ENCODE data around the gene TDRD3. TPM values are rescaled to one million over a fixed set of nuclear protein-coding genes. Genes with fewer than 3 reads are reported as not detected.

The TDRD3 gene
- total RNA-seq, 1 donor from 2014 or later, result 22.5 TPM

DNA sequence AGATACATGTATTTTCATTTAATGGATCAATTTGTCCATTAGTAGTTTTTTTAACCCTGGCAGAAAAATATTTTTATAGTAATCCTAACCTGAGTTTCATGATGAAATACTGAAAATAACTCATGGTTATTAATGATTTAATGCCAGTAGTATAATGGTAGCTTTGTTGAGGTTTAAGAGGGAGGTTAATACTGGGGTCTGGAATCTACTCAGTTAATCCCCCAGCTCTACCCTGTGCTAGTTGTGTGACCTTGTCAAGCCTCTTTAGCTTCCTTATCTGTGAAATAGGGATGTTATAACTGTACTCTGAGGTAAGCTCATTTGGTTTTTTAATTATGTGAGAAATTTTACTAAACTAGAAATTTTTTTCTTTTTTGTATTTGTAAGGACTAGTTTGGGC is 122.5 kb downstream of the TDRD3 start:
- H3K4me3 Mint-ChIP-seq, result no peak overlapping the region
- no peaks in the 10 kb centered on the region for H3K4me1 Mint-ChIP-seq
- no peak for DNase-seq
- intact Hi-C loops (cut with micrococcal nuclease), result no loop called here
- H3K36me3 Mint-ChIP-seq (ENCODE audit: low read depth), result peaks cover 40% of the 10 kb centered on the region
- H3K27ac Mint-ChIP-seq, result no peak overlapping the region
- H3K9me3 Mint-ChIP-seq, result no peaks in the 10 kb centered on the region
- H3K27me3 Mint-ChIP-seq, result no peaks in the 10 kb centered on the region
- no peak for ATAC-seq (ENCODE audit: low read depth)
- POLR2A ChIA-PET, result no interaction called here
- TF ChIP-seq, protein P1, sequence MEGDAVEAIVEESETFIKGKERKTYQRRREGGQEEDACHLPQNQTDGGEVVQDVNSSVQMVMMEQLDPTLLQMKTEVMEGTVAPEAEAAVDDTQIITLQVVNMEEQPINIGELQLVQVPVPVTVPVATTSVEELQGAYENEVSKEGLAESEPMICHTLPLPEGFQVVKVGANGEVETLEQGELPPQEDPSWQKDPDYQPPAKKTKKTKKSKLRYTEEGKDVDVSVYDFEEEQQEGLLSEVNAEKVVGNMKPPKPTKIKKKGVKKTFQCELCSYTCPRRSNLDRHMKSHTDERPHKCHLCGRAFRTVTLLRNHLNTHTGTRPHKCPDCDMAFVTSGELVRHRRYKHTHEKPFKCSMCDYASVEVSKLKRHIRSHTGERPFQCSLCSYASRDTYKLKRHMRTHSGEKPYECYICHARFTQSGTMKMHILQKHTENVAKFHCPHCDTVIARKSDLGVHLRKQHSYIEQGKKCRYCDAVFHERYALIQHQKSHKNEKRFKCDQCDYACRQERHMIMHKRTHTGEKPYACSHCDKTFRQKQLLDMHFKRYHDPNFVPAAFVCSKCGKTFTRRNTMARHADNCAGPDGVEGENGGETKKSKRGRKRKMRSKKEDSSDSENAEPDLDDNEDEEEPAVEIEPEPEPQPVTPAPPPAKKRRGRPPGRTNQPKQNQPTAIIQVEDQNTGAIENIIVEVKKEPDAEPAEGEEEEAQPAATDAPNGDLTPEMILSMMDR (IDR thresholded peaks at IDR 0.05), result no peak
- CTCF ChIA-PET, result no interaction called here

DNA sequence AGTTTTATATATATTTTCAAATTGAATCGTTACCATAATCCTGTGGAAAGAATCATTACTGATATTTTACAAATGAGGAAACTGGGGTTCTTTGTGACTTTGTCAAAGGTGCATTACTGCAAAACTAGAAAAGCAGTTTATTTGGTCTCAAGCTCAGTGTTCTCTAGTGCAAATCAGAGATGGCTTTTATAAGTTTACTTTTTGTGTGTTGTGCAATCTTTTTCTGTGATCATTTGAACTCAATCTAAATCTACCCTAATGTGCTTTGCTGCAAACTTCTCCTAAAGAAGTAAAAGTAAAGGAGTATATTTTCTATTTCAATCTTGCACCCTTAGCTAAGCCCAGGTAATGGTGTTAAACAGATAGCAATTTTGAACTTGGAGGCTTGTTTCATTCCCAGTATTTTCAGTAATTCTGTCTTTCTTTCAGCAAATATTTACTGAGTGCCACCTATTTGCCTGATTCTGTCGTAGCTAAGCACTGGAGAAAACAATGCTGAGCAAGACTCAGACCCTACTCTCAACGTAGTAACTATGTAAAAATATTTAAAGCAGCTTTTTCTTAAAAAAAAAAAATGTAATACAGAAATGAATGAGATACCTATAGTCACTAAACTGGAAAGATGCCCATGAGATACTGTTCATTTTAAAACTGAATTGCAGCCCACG is 124.0 kb downstream of the TDRD3 start:
- Mint-ChIP-seq H3K9me3 (no peaks in the 10 kb centered on the region), H3K36me3 (ENCODE audit: low read depth) (peaks cover 31% of the 10 kb centered on the region), H3K27me3 (no peaks in the 10 kb centered on the region), H3K4me1 (no peaks in the 10 kb centered on the region), H3K4me3 (no peak overlapping the region), H3K27ac (no peak overlapping the region)
- ChIA-PET CTCF (no interaction called here), POLR2A (no interaction called here)
- intact Hi-C loops (cut with micrococcal nuclease), result no loop called here
- no peak for ATAC-seq (ENCODE audit: low read depth)
- DNase-seq, result no peak
- TF ChIP-seq, protein P1 (IDR thresholded peaks at IDR 0.05), result no peak

DNA sequence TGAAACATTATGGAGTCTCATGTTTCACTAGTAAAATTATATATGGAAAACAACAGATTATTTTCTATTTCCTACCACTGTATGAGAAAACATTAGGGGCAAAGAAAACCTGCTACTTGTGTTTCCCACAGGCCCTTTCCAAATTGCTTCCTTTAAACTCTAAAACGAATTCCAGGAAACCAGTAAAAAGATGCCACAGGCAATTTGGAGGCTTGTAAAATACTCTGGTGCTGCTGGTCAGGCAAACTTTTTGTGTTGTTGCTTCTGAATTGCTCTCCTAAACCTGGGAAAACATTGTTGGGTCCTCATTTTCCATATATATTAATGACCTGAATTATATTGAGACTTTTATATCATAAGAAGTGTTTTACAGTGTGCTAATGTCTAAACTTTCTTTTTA is 141.5 kb downstream of the TDRD3 start:
- ChIA-PET CTCF (no interaction called here), POLR2A (no interaction called here)
- TF ChIP-seq, protein P1 (IDR thresholded peaks at IDR 0.05), result no peak
- Mint-ChIP-seq H3K4me1 (no peaks in the 10 kb centered on the region), H3K27ac (no peak overlapping the region), H3K4me3 (no peak overlapping the region), H3K36me3 (ENCODE audit: low read depth) (peaks cover 17% of the 10 kb centered on the region), H3K27me3 (no peaks in the 10 kb centered on the region), H3K9me3 (no peaks in the 10 kb centered on the region)
- intact Hi-C loops (cut with micrococcal nuclease), result no loop called here
- DNase-seq (no peak), ATAC-seq (ENCODE audit: low read depth) (no peak)

DNA sequence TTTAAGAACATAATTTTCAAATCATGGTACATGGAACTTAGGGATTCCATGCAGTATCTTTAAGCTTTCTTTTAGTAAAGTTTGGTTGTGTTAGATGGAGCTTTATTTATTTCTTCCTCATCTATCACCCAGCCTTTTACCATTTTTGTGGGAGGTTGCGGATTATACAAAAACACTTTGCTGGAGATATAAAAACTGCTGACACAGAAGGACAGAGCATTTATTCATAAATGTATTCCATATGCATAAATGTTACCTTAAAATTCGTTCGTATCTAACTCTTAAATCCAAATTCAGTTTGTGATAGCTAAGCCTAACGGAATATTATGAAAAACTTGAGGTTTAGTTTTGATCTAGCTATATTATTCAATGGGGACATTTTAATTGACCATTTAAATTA is 143.3 kb downstream of the TDRD3 start:
- TF ChIP-seq, protein P1 (IDR thresholded peaks at IDR 0.05), result no peak
- ChIA-PET CTCF (no interaction called here), POLR2A (no interaction called here)
- intact Hi-C loops (cut with micrococcal nuclease), result no loop called here
- no peak for DNase-seq
- H3K36me3 Mint-ChIP-seq (ENCODE audit: low read depth), result peaks cover 19% of the 10 kb centered on the region
- H3K27me3 Mint-ChIP-seq, result no peaks in the 10 kb centered on the region
- H3K9me3 Mint-ChIP-seq, result no peaks in the 10 kb centered on the region
- H3K27ac Mint-ChIP-seq, result no peak overlapping the region
- ATAC-seq (ENCODE audit: low read depth), result no peak
- no peaks in the 10 kb centered on the region for H3K4me1 Mint-ChIP-seq
- no peak overlapping the region for H3K4me3 Mint-ChIP-seq

DNA sequence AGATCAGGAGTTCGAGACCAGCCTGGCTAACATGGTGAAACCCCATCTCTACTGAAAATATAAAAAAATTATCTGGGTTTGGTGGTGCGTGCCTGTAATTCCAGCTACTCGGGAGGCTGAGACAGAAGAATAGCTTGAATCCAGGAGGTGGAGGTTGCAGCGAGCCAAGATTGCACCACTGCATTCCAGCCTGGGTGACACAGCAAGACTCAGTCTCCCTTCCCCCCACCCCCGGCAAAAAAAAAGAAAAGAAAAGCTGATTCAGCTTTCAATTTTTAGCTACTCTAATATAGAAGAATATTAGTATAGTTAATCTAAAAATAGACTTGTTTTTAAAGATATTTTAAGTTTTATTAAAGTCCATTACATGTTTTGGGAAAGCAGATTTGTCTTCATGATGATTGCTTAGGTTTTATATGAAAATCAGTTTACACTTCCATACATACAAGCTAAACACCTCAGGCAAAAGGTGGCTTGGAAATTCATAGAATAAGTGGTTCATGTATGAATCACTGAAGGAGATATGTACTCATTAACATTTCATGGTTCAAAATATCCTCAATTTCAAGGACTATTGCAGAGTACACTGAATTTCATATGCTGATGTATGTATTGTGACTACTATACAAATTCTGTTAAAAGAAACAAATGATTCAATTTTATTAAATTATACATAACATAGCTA is 165.2 kb downstream of the TDRD3 start:
- ATAC-seq (ENCODE audit: low read depth) (no peak), DNase-seq (no peak)
- POLR2A ChIA-PET, result no interaction called here
- CTCF ChIA-PET, result no interaction called here
- Mint-ChIP-seq H3K27me3 (no peaks in the 10 kb centered on the region), H3K9me3 (no peaks in the 10 kb centered on the region), H3K27ac (no peak overlapping the region), H3K36me3 (ENCODE audit: low read depth) (peaks cover 10% of the 10 kb centered on the region), H3K4me1 (no peaks in the 10 kb centered on the region), H3K4me3 (no peak overlapping the region)
- intact Hi-C loops (cut with micrococcal nuclease), result no loop called here
- TF ChIP-seq, protein P1 (IDR thresholded peaks at IDR 0.05), result no peak

Data from activated B cell treated with CpG ODN at 0.5 μM for 24 hours (primary cell).